IMR-90 (cell line): ENCODE results near the gene DAB1. TPM values are rescaled to one million over a fixed set of nuclear protein-coding genes. Genes with fewer than 3 reads are reported as not detected.

Source experiments
- ATAC-seq: fragments of 200-7000 bp; cut with Tn5 transposase; 2 replicates; pipeline ENCODE4 v1.9.1; 2020; ENCODE audit warnings: low read depth, mild to moderate bottlenecking, moderate library complexity
- BruUV-seq: library from RNA; stranded (reverse); fragments of 400-500 nt; replicated peaks from 2 replicates; lab custom pipeline; 2021; lab: Mats Ljungman, UMichigan
- CTCF ChIA-PET: fragments of 300-600 bp; formaldehyde crosslinking; extraction: SDS; loops from one replicate; lab custom pipeline; 2021; ENCODE audit warnings: antibody characterized with exemption; lab: Yijun Ruan, JAX
- POLR2A ChIA-PET: fragments of 300-600 bp; sonication (Branson Sonifier 250); formaldehyde crosslinking; loops from one replicate; lab custom pipeline; 2022; ENCODE audit warnings: antibody characterized with exemption; ENCODE audit not compliant: unreplicated experiment; lab: Charles Lee
- DNase-seq: peaks from one replicate; pipeline ENCODE4 v3.0.0; 2013
- H2AFZ ChIP-seq: replicated peaks from 2 replicates; pipeline ENCODE3; 2013; ENCODE audit warnings: low read length, mild to moderate bottlenecking; ENCODE audit not compliant: poor library complexity
- H2AK5ac ChIP-seq: 2 replicates; pipeline ENCODE4 v1.6.1; 2013; ENCODE audit warnings: low read depth, low read length, inconsistent platforms
- H2AK9ac ChIP-seq: replicated peaks from 2 replicates; pipeline ENCODE3; 2013; ENCODE audit warnings: mild to moderate bottlenecking, low read depth, low read length, moderate library complexity; ENCODE audit not compliant: poor library complexity
- H2BK120ac ChIP-seq: 2 replicates; pipeline ENCODE4 v1.6.1; 2013; ENCODE audit warnings: low read depth, low read length, inconsistent platforms
- H2BK15ac ChIP-seq: 3 replicates; pipeline ENCODE4 v1.6.1; 2013; ENCODE audit warnings: low read depth, low read length, inconsistent platforms
- H2BK20ac ChIP-seq: 2 replicates; pipeline ENCODE4 v1.6.1; 2013; ENCODE audit warnings: low read depth, mild to moderate bottlenecking, inconsistent platforms, low read length, moderate library complexity
- H2BK5ac ChIP-seq: 2 replicates; pipeline ENCODE4 v1.6.1; 2013; ENCODE audit warnings: mild to moderate bottlenecking, low read depth, low read length, inconsistent platforms; ENCODE audit not compliant: poor library complexity, severe bottlenecking
- H3K14ac ChIP-seq: replicated peaks from 2 replicates; pipeline ENCODE4 v1.6.1; 2013; ENCODE audit warnings: low read depth, low read length, inconsistent platforms
- H3K18ac ChIP-seq: 2 replicates; pipeline ENCODE4 v1.6.1; 2013; ENCODE audit warnings: low read depth, low read length, control low read depth
- H3K23ac ChIP-seq: 2 replicates; pipeline ENCODE4 v1.6.1; 2013; ENCODE audit warnings: low read depth, low read length, inconsistent platforms
- H3K27ac ChIP-seq: 2 replicates; pipeline ENCODE4 v1.5.1; 2013; ENCODE audit warnings: mild to moderate bottlenecking, control low read depth, low read length; ENCODE audit not compliant: insufficient read depth
- H3K27me3 ChIP-seq: 2 replicates; pipeline ENCODE4 v1.6.1; 2013; ENCODE audit warnings: low read length; ENCODE audit not compliant: control insufficient read depth, insufficient read depth
- H3K36me3 ChIP-seq: 2 replicates; pipeline ENCODE4 v1.6.1; 2013; ENCODE audit warnings: low read length, mixed read lengths; ENCODE audit not compliant: control insufficient read depth, insufficient read depth
- H3K4ac ChIP-seq: 2 replicates; pipeline ENCODE4 v1.6.1; 2013; ENCODE audit warnings: low read depth, low read length, inconsistent platforms
- H3K4me1 ChIP-seq: 2 replicates; pipeline ENCODE4 v1.6.1; 2013; ENCODE audit warnings: low read length, mixed read lengths; ENCODE audit not compliant: control insufficient read depth, insufficient read depth
- H3K4me2 ChIP-seq: 2 replicates; pipeline ENCODE4 v1.6.1; 2013; ENCODE audit warnings: low read depth, mild to moderate bottlenecking, control low read depth, low read length, moderate library complexity
- H3K4me3 ChIP-seq: 2 replicates; pipeline ENCODE4 v1.5.1; 2013; ENCODE audit warnings: low read depth, mild to moderate bottlenecking, control low read depth, low read length, moderate library complexity; ENCODE audit not compliant: insufficient read depth
- H3K56ac ChIP-seq: 2 replicates; pipeline ENCODE4 v1.6.1; 2013; ENCODE audit warnings: low read length, inconsistent platforms; ENCODE audit not compliant: insufficient read depth; ENCODE audit errors: extremely low read depth
- H3K79me1 ChIP-seq, 2 experiments: 2 replicates each; pipeline ENCODE4 v1.6.1; 2013; ENCODE audit warnings: low read length in 2 of 2, inconsistent platforms in 1 of 2, low read depth in 1 of 2
- H3K9ac ChIP-seq: 2 replicates; pipeline ENCODE4 v1.6.1; 2013; ENCODE audit warnings: low read depth, low read length, control low read depth
- H3K9me1 ChIP-seq: 2 replicates; pipeline ENCODE4 v1.6.1; 2013; ENCODE audit warnings: low read length, inconsistent platforms; ENCODE audit not compliant: insufficient read depth
- H3K9me3 ChIP-seq: 2 replicates; pipeline ENCODE4 v1.6.1; 2013; ENCODE audit warnings: low read length; ENCODE audit not compliant: control insufficient read depth, insufficient read depth
- H4K20me1 ChIP-seq: 2 replicates; pipeline ENCODE4 v1.6.1; 2013; ENCODE audit warnings: low read length, inconsistent platforms; ENCODE audit not compliant: insufficient read depth
- H4K5ac ChIP-seq: 2 replicates; pipeline ENCODE4 v1.6.1; 2013; ENCODE audit warnings: mild to moderate bottlenecking, low read depth, low read length, control low read depth
- H4K8ac ChIP-seq, 2 experiments: 2 replicates each; pipeline ENCODE4 v1.6.1; 2013; ENCODE audit warnings: low read depth in 2 of 2, low read length in 2 of 2, control low read depth in 1 of 2, inconsistent platforms in 1 of 2
- H4K91ac ChIP-seq: 2 replicates; pipeline ENCODE4 v1.6.1; 2013; ENCODE audit warnings: low read depth, low read length, inconsistent platforms; ENCODE audit not compliant: insufficient read depth
- CEBPB ChIP-seq: IDR thresholded peaks from 2 replicates; pipeline ENCODE4 v1.6.1; 2012; ENCODE audit warnings: low read depth, low read length, improper control_type of control experiment
- FOS ChIP-seq: fragments of 150-350 bp; IDR thresholded peaks from 2 replicates; pipeline ENCODE4 v1.6.1; 2016; ENCODE audit warnings: low read depth, low read length
- MAFK ChIP-seq: IDR thresholded peaks from 2 replicates; pipeline ENCODE4 v1.6.1; 2012; ENCODE audit warnings: low read depth, low read length, improper control_type of control experiment
- SMC3 ChIP-seq: fragments of 150-350 bp; IDR thresholded peaks from 2 replicates; pipeline ENCODE4 v1.6.1; 2016; ENCODE audit warnings: low read depth, mild to moderate bottlenecking, antibody characterized with exemption, low read length, moderate library complexity
- WGBS, 2 experiments: methylation state at CpG; one replicate each; pipeline versions ENCODE4 v1.1.5 to v1.1.7; 2013; ENCODE audit warnings: missing lambda C conversion rate in 2 of 2; ENCODE audit not compliant: insufficient read length in 1 of 2; ENCODE audit errors: extremely low coverage in 2 of 2; 5-methylcytosine and 5-hydroxymethylcytosine counted together
- dilution Hi-C: fragments of 300-500 bp; cut with HindIII; formaldehyde crosslinking; loops from one replicate; pipeline ENCODE4 v1.14.3; 2018; ENCODE audit warnings: low sequenced_read_pairs; ENCODE audit not compliant: unreplicated experiment
- in situ Hi-C: fragments of 300-500 bp; cut with MboI; formaldehyde crosslinking; loops from 3 replicates; pipeline ENCODE4 v1.14.3; 2019; ENCODE audit warnings: low sequenced_read_pairs, inconsistent platforms, mixed read lengths
- intact Hi-C: fragments of 100-400 bp; cut with micrococcal nuclease; formaldehyde crosslinking; loops from 2 replicates; pipeline ENCODE4 v1.10.0; 2022
- polyA plus RNA-seq, 3 experiments: library from polyadenylated mRNA; depleted of rRNA; stranded (reverse); fragments of >200 nt; gene quantifications; 2 replicates each; pipeline ENCODE4 v1.2.3, GENCODE V29; 2012; ENCODE audit warnings: low replicate concordance in 1 of 3
- total RNA-seq: library from RNA; depleted of rRNA; stranded (reverse); fragments of >200 nt; gene quantifications from 2 replicates; pipeline ENCODE4 v1.2.3, GENCODE V29; 2012
- TF ChIP-seq, protein P1 (sequence below): fragments of 150-350 bp; IDR thresholded peaks from 2 replicates; pipeline ENCODE4 v1.6.1; 2017; ENCODE audit warnings: mild to moderate bottlenecking, antibody characterized with exemption, low read length, low read depth
- TF ChIP-seq, protein P2 (sequence below): conservative IDR thresholded peaks from 2 replicates; pipeline ENCODE4 v1.5.1; 2012; ENCODE audit warnings: mild to moderate bottlenecking, low read depth, low read length, improper control_type of control experiment

The DAB1 gene
- total and polyA plus RNA-seq, 2 of the 4 experiments (the other 2 are of a cell fraction): 0.18 to 0.41 TPM

GRCh38 chr1:57024428-57024827 lies 399.4 kb downstream of the DAB1 start:
- Histone ChIP-seq H4K20me1 (no peaks in the 10 kb centered on the region), H2BK20ac (no peak overlapping the region), H3K18ac (no peak overlapping the region), H3K9ac (no peak overlapping the region), H4K5ac (no peak overlapping the region), H3K4me2 (no peak overlapping the region), H2AK5ac (no peak overlapping the region), H3K9me3 (no peaks in the 10 kb centered on the region), H2BK120ac (no peak overlapping the region), H3K4me3 (no peak overlapping the region), H2AFZ (no peak overlapping the region), H4K8ac (no peak overlapping the region), H3K79me1 (no peaks in the 10 kb centered on the region), H4K91ac (no peak overlapping the region), H2AK9ac (no peak overlapping the region), H2BK5ac (no peak overlapping the region), H3K4ac (no peak overlapping the region), H2BK15ac (no peak overlapping the region), H3K27me3 (no peaks in the 10 kb centered on the region), H3K23ac (no peak overlapping the region), H3K36me3 (no peaks in the 10 kb centered on the region), H3K4me1 (no peaks in the 10 kb centered on the region; the same call in 1 of the 2 replicates), H3K14ac (no peak overlapping the region), H3K27ac (no peak overlapping the region), H3K9me1 (no peaks in the 10 kb centered on the region), H3K56ac (no peak overlapping the region)
- dilution Hi-C loops: no loop called here
- BruUV-seq: no TSS peak
- DNase-seq: no peak
- in situ Hi-C loops: no loop called here
- CTCF ChIA-PET: no interaction called here
- TF ChIP-seq, protein P1, sequence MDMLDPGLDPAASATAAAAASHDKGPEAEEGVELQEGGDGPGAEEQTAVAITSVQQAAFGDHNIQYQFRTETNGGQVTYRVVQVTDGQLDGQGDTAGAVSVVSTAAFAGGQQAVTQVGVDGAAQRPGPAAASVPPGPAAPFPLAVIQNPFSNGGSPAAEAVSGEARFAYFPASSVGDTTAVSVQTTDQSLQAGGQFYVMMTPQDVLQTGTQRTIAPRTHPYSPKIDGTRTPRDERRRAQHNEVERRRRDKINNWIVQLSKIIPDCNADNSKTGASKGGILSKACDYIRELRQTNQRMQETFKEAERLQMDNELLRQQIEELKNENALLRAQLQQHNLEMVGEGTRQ: no peak
- TF ChIP-seq FOS (no peak), CEBPB (no peak), MAFK (no peak), SMC3 (no peak)
- TF ChIP-seq, protein P2, sequence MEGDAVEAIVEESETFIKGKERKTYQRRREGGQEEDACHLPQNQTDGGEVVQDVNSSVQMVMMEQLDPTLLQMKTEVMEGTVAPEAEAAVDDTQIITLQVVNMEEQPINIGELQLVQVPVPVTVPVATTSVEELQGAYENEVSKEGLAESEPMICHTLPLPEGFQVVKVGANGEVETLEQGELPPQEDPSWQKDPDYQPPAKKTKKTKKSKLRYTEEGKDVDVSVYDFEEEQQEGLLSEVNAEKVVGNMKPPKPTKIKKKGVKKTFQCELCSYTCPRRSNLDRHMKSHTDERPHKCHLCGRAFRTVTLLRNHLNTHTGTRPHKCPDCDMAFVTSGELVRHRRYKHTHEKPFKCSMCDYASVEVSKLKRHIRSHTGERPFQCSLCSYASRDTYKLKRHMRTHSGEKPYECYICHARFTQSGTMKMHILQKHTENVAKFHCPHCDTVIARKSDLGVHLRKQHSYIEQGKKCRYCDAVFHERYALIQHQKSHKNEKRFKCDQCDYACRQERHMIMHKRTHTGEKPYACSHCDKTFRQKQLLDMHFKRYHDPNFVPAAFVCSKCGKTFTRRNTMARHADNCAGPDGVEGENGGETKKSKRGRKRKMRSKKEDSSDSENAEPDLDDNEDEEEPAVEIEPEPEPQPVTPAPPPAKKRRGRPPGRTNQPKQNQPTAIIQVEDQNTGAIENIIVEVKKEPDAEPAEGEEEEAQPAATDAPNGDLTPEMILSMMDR: no peak
- no peak for ATAC-seq
- POLR2A ChIA-PET: no interaction called here
- WGBS, 2 experiments: 40% methylated on average over 1 of the region's 4 CpGs; no CpG with 5 or more reads in 1 of the 2 experiments
- intact Hi-C loops: no loop called here
